VCaP (cell line): ENCODE data around the gene IZUMO1R.
"Not testable (repeated sequence)": the region's sequence is repeated elsewhere in the genome, so short reads cannot be mapped to it uniquely, and the experiment has no call there.

Experiments
- H3K27ac ChIP-seq: fragments of 450-650 bp; 2 replicates; pipeline ENCODE4 v1.5.1; 2017
- TF ChIP-seq, protein P1 (sequence below): fragments of 450-650 bp; conservative IDR thresholded peaks from 2 replicates; pipeline ENCODE4 v1.5.1; 2017; ENCODE audit warnings: mild to moderate bottlenecking, moderate library complexity

IZUMO1R gene

DNA sequence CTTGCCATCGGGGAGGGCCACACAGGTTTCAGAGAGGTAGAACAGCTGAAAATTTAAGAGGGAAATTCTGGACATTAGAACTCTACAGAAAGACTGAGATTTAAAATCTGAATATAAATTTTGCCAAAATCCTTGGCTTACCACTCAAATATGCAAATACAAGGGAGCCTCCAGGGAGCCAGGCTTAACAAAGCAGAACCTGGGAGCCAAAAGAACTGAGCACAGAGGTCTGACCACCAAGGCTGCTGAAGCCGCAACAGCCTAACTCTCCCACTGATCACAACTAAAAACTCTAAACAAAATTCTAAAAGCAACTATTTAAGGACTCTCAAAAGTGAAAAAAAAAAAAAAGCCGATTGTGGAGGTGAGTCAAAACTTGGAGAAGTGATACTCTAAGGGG, 34.3 kb downstream of the IZUMO1R start:
- TF ChIP-seq, protein P1, sequence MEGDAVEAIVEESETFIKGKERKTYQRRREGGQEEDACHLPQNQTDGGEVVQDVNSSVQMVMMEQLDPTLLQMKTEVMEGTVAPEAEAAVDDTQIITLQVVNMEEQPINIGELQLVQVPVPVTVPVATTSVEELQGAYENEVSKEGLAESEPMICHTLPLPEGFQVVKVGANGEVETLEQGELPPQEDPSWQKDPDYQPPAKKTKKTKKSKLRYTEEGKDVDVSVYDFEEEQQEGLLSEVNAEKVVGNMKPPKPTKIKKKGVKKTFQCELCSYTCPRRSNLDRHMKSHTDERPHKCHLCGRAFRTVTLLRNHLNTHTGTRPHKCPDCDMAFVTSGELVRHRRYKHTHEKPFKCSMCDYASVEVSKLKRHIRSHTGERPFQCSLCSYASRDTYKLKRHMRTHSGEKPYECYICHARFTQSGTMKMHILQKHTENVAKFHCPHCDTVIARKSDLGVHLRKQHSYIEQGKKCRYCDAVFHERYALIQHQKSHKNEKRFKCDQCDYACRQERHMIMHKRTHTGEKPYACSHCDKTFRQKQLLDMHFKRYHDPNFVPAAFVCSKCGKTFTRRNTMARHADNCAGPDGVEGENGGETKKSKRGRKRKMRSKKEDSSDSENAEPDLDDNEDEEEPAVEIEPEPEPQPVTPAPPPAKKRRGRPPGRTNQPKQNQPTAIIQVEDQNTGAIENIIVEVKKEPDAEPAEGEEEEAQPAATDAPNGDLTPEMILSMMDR = no peak
- no peak overlapping the region for H3K27ac ChIP-seq

DNA sequence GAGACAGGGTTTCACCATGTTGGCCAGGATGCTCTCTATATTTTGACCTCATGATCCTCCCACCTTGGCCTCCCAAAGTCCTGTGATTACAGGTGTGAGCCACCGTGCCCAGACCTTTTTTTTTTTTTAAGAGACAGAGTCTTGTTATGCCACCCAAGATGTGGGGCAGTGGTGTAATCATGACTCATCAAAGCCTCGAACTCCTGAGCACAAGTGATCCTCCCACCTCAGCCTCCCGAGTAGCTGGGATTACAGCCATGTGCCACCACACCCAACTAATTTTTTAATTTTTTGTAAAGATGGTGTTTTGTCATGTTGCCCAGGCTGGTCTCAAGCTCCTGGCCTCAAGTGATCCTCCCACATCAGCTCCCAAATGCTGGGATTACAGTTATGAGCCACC, 37.9 kb downstream of the IZUMO1R start:
- TF ChIP-seq, protein P1 = no peak
- no peak overlapping the region for H3K27ac ChIP-seq

DNA sequence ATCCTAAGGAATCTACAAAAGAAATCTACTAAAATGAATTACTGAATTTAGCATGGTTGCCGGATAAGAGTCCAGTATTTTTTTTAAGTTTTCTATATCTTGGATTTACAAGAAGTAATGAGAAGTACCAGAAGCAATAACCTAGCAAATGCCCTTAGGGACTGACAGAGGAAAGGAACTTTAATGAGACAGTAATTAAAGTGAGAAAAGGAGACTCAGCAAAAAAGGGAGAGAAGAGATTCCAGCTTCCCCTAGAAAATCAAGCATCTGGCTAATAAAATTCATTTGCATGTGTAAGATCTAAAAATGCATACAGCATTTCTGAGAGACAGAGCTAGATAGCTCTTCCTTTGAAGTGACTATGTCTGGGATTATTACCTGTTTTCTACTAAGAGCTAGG, 39.1 kb downstream of the IZUMO1R start:
- H3K27ac ChIP-seq = no peak overlapping the region
- TF ChIP-seq, protein P1 = no peak

DNA sequence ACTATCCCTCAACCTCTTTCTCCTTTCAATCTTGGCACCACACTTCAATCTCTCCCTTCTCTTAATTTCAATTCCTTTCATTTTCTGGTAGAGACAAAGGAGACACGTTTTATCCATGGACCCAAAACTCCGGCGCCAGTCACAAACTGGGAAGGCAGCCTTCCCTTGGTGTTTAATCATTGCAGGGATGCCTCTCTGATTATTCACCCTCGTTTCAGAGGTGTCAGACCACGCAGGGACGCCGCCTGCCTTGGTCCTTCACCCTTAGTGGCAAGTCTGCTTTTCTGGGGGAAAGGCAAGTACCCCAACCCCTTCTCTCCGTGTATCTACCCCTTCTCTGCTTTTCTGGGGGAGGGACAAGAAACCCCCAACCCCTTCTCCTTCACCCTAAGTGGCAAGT, 41.9 kb downstream of the IZUMO1R start:
- not testable (repeated sequence) for H3K27ac ChIP-seq

DNA sequence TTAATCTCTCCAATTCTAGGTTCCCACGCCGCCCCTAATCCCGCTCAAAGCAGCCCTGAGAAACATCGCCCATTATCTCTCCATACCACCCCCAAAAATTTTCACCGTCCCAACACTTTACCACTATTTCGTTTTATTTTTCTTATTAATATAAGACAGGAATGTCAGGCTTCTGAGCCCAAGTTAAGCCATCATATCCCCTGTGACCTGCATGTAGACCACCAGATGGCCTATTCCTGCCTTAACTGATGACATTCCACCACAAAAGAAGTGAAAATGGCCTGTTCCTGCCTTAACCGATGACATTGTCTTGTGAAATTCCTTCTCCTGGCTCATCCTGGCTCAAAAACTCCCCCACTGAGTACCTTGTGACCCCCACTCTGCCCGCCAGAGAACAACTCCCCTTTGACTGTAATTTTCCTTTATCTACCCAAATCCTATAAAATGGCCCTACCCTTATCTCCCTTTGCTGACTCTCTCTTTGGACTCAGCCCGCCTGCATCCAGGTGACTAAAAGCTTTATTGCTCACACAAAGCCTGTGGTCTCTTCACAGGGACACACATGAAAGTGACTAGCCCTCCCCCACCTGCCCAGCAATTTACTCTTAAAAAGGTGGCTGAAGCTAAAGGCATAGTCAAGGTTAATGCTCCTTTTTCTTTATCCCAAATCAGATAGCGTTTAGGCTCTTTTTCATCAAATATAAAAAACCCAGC, 46.6 kb downstream of the IZUMO1R start:
- not testable (repeated sequence) for H3K27ac ChIP-seq
